Measurements from ENCODE around the gene CLUH.

The CLUH gene

GRCh38 chr17:2704890-2705248, 6.7 kb downstream of the CLUH start:
- no peak for TF ChIP-seq CTCF (conservative IDR thresholded peaks at IDR 0.05; ENCODE audit: low read depth)
- CTCF ChIA-PET = interaction anchor here (0.7 kb wide), 1 partner anchor 73 kb away, joined by 4 read pairs; no protein-coding TSS in a partner anchor
- DNase-seq (ENCODE audit: low spot score) = no peak
- no peak overlapping the region for H3K27ac ChIP-seq
- POLR2A ChIA-PET (ENCODE audit: low non-redundant PET) = no interaction called here

GRCh38 chr17:2704031-2704889, 7.3 kb downstream of the CLUH start:
- ChIA-PET POLR2A (ENCODE audit: low non-redundant PET) (no interaction called here), CTCF (interaction anchor here (0.7 kb wide), 1 partner anchor 74 kb away, joined by 4 read pairs; no protein-coding TSS in a partner anchor)
- DNase-seq (ENCODE audit: low spot score) = no peak
- no peak for TF ChIP-seq CTCF (conservative IDR thresholded peaks at IDR 0.05; ENCODE audit: low read depth)
- peak overlapping the region; percentile 0; the same call in 1 of the 2 replicates for H3K27ac ChIP-seq

DNA sequence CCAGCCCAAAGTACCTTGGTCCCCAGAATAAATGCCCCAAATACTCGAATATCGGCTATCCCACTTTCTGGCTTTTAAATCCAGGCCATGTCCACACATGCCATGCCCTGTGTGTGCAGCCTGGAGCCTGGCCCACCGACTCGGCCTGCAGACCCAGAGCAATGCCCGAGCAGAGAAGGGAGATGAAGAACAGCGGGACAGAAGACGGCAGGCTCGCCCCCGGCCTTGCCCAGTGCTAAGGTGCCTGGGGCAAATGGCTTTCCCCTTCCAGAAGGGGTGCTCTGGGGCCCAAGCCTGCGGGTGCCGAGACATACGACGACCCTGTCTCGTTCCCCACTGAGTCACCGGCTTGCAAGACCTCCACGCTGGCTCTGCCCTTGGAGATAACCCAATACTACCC, 8.0 kb downstream of the CLUH start:
- no peak for TF ChIP-seq CTCF (conservative IDR thresholded peaks at IDR 0.05; ENCODE audit: low read depth)
- ChIA-PET CTCF (no interaction called here), POLR2A (ENCODE audit: low non-redundant PET) (no interaction called here)

GRCh38 chr17:2703181-2703580, 8.4 kb downstream of the CLUH start:
- H3K27ac ChIP-seq = 0 out of 2 replicates have a peak overlapping the region, but pooled peaks have one; percentile 23
- POLR2A ChIA-PET (ENCODE audit: low non-redundant PET) = no interaction called here
- TF ChIP-seq CTCF (conservative IDR thresholded peaks at IDR 0.05; ENCODE audit: low read depth) = no peak
- DNase-seq (ENCODE audit: low spot score) = no peak
- CTCF ChIA-PET = no interaction called here

More for the DNA sequence above, 8.0 kb downstream of the CLUH start:
- DNase-seq (ENCODE audit: low spot score) = no peak
- peak overlapping the region; percentile 0; the same call in 1 of the 2 replicates for H3K27ac ChIP-seq

GRCh38 chr17:2701996-2702741, 9.4 kb downstream of the CLUH start:
- H3K27ac ChIP-seq = peak overlapping the region; percentile 23
- DNase-seq (ENCODE audit: low spot score) = no peak
- POLR2A ChIA-PET (ENCODE audit: low non-redundant PET) = no interaction called here
- TF ChIP-seq CTCF (conservative IDR thresholded peaks at IDR 0.05; ENCODE audit: low read depth) = no peak
- CTCF ChIA-PET = interaction anchor here (0.6 kb wide), 2 partner anchors 50 to 1612 kb away, joined by 3 to 6 read pairs; no protein-coding TSS in a partner anchor

- TF ChIP-seq CTCF (conservative IDR thresholded peaks at IDR 0.05; ENCODE audit: low read depth) = no peak
- CTCF ChIA-PET = interaction anchor here (0.6 kb wide), 1 partner anchor 51 kb away, joined by 3 read pairs; no protein-coding TSS in a partner anchor
- POLR2A ChIA-PET (ENCODE audit: low non-redundant PET) = no interaction called here
- peak overlapping the region; percentile 46; the same call in 1 of the 2 replicates for H3K27ac ChIP-seq
- no peak for DNase-seq (ENCODE audit: low spot score)
Observed at GRCh38 chr17:2701161-2701995, 10.2 kb downstream of the CLUH start.
